Cardiac fibroblast (primary cell): ENCODE results near the gene ST6GALNAC5.

Experiments
- DNase-seq, 2 donors: peaks; one replicate each; pipeline versions ENCODE4 v3.0.0 to v3.0.0-alpha.2; 2010; ENCODE audit warnings: low read depth in 2 of 2
- H3K4me3 ChIP-seq, 2 donors: replicated peaks in 1 of 2; 1 replicate in 1 of 2; 2 replicates in 1 of 2; pipeline ENCODE4 v1.5.1; 2011; ENCODE audit warnings: low read depth in 2 of 2, low read length in 2 of 2, mild to moderate bottlenecking in 2 of 2, moderate library complexity in 1 of 2
- CTCF ChIP-seq: IDR thresholded peaks from one replicate; pipeline ENCODE4 v1.5.1; 2011; ENCODE audit warnings: low read depth, mild to moderate bottlenecking, low read length, inconsistent platforms

The ST6GALNAC5 gene

GRCh38 chr1:76933847-76934815 is 66.9 kb downstream of the ST6GALNAC5 start:
- TF ChIP-seq CTCF: no peak

GRCh38 chr1:76938304-76938703 is 71.0 kb downstream of the ST6GALNAC5 start:
- TF ChIP-seq CTCF: no peak
- no peak for DNase-seq
- H3K4me3 ChIP-seq: no peak overlapping the region

More at GRCh38 chr1:76933847-76934815, 66.9 kb downstream of the ST6GALNAC5 start:
- DNase-seq: no peak
- H3K4me3 ChIP-seq: no peak overlapping the region

- H3K4me3 ChIP-seq: no peak overlapping the region
- peak; percentile 32 to 38 for DNase-seq
- TF ChIP-seq CTCF: no peak
Measured at GRCh38 chr1:76939050-76939816, 72.0 kb downstream of the ST6GALNAC5 start.

- DNase-seq: no peak
- no peak for TF ChIP-seq CTCF
Measured at GRCh38 chr1:76939817-76940216, 72.5 kb downstream of the ST6GALNAC5 start.

GRCh38 chr1:76940571-76941335 is 73.5 kb downstream of the ST6GALNAC5 start:
- no peak for DNase-seq
- no peak overlapping the region for H3K4me3 ChIP-seq
- TF ChIP-seq CTCF: no peak

More at GRCh38 chr1:76939817-76940216, 72.5 kb downstream of the ST6GALNAC5 start:
- H3K4me3 ChIP-seq: no peak overlapping the region

- no peak for TF ChIP-seq CTCF
- peak; percentile 7 to 56 for DNase-seq
- no peak overlapping the region for H3K4me3 ChIP-seq
Measured at GRCh38 chr1:76942549-76942948, 75.3 kb downstream of the ST6GALNAC5 start.
